GM19468 (cell line): ENCODE results near the gene PRKAR1B.
"Not testable (repeated sequence)": the region's sequence is repeated elsewhere in the genome, so short reads cannot be mapped to it uniquely, and the experiment has no call there.

Experiments
- ATAC-seq: cut with Tn5 transposase; IDR thresholded peaks from one replicate; pipeline ENCODE4 v1.9.1; 2021; ENCODE audit warnings: mild to moderate bottlenecking, moderate library complexity, moderate number of reproducible peaks; ENCODE audit not compliant: unreplicated experiment; ENCODE audit errors: extremely low read depth

Gene PRKAR1B

GRCh38 chr7:743341-744127, 16.5 kb upstream of the PRKAR1B start:
- ATAC-seq = not testable (repeated sequence)

- ATAC-seq = no peak
Measured at GRCh38 chr7:742791-743190, 15.7 kb upstream of the PRKAR1B start.

GRCh38 chr7:741850-742249, 14.8 kb upstream of the PRKAR1B start:
- ATAC-seq = no peak

GRCh38 chr7:741191-741671, 14.2 kb upstream of the PRKAR1B start:
- no peak for ATAC-seq

- no peak for ATAC-seq
Measured at GRCh38 chr7:739983-740942, 13.2 kb upstream of the PRKAR1B start.

- no peak for ATAC-seq
Measured at GRCh38 chr7:739455-739982, 12.4 kb upstream of the PRKAR1B start.

- ATAC-seq = no peak
Measured at GRCh38 chr7:738723-739454, 11.8 kb upstream of the PRKAR1B start.

GRCh38 chr7:738241-738640, 11.2 kb upstream of the PRKAR1B start:
- ATAC-seq = no peak

GRCh38 chr7:734808-735207, 7.7 kb upstream of the PRKAR1B start:
- ATAC-seq = no peak

GRCh38 chr7:734214-734613, 7.1 kb upstream of the PRKAR1B start:
- ATAC-seq = no peak

GRCh38 chr7:732556-732955, 5.5 kb upstream of the PRKAR1B start:
- no peak for ATAC-seq

- no peak for ATAC-seq
Measured at GRCh38 chr7:732094-732541, 5.0 kb upstream of the PRKAR1B start.

- ATAC-seq = no peak
Measured at GRCh38 chr7:731440-732085, 4.5 kb upstream of the PRKAR1B start.

- no peak for ATAC-seq
Measured at GRCh38 chr7:730501-731439, 3.7 kb upstream of the PRKAR1B start.

- no peak for ATAC-seq
Measured at GRCh38 chr7:729140-730000, 2.3 kb upstream of the PRKAR1B start.

GRCh38 chr7:728602-729001, 1.5 kb upstream of the PRKAR1B start:
- no peak for ATAC-seq

- ATAC-seq = no peak
Measured at GRCh38 chr7:727806-728460, 852 bp upstream of the PRKAR1B start.
